Pons (tissue), 1 donor: Measurements from ENCODE around the gene ENO1.
A peak's percentile ranks its signal among the peaks of the same experiment; 100 is the strongest.
"Not testable (repeated sequence)": the region's sequence is repeated elsewhere in the genome, so short reads cannot be mapped to it uniquely, and the experiment has no call there.

Source experiments
- DNase-seq: peaks from one replicate; pipeline ENCODE4 v3.0.0-alpha.2; 2016; ENCODE audit warnings: low spot score

Gene ENO1

GRCh38 chr1:8845104-8846097, 33.1 kb downstream of the ENO1 start:
- no peak for DNase-seq

DNA sequence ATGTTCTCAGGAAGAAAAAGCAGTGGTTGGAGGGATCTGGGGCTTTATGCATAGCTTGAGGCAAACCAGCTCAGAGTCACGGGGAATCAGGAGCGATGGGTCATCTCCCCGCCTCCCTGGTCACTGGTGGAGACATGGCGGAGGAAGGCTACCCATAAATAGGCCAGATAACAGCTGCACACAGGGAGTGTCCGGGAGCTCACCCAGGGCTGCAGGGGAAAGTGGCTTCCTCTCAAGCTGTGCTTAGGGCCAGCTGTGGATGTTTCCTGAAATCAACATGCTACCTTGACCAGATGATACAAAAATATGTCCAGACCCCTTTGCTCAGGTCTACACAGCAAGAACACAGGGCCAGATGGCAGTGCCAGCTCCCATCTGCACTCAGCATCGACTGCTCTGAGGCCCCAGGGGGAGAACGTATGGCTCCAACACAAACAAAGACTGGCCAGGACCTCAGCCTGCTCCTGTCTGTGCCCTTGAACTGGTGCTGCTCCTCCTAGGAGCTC, 33.9 kb downstream of the ENO1 start:
- no peak for DNase-seq

DNA sequence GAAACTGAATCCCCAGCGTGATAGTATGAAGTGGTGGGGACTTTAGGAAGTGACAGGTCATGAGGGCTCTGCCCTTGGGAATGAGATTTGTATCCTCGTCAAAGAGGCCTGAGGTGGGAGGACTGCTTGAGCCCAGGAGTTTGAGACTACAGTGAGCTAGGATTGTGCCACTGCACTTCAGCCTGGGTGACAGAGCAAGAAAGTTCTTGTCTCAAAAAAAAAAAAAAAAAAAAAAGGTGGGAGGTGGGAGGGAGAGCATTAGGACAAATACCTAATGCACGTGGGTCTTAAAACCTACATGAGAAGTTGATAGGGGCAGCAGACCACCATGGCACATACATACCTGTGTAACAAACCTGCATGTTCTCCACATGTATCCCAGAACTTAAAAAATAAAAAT, 37.1 kb downstream of the ENO1 start:
- DNase-seq: no peak

- no peak for DNase-seq
Observed at GRCh38 chr1:8839990-8840389, 38.5 kb downstream of the ENO1 start.

- no peak for DNase-seq
Observed at GRCh38 chr1:8835941-8836643, 42.4 kb downstream of the ENO1 start.

DNA sequence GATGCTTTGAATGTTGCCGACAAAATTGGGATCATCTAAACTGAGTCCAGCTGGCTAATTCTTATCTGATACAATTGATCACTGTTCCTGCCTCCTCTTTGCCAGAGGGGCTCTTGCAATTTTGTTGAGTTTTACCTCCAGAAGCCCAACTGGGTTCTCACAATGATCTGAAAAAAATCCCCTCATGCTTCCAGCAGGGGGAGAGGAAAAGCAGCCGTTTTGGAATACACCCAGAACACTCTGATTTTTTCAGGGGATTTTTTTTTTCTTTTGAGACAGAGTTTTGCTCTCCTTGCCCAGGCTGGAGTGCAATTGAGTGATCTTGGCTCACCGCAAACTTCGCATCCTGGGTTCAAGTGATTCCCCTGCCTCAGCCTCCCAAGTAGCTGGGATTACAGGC, 47.1 kb downstream of the ENO1 start:
- no peak for DNase-seq

DNA sequence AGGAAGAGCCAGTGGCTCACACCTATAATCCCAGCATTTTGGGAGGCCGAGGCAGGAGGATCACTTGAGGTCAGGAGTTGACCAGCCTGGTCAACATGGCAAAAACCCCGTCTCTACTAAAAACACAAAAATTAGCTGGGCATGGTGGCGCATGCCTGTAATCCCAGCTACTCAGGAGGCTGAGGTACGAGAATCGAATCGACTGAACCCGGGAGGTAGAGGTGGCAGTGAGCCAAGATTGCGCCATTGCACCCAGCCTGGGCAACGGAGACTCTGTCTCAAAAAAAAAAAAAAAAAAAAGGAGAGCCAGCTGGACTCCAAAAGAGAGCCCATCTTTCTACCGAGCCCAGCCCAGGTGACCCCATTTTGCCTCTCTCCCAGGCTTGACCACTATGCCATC, 47.8 kb downstream of the ENO1 start:
- not testable (repeated sequence) for DNase-seq

GRCh38 chr1:8825985-8826481, 52.5 kb downstream of the ENO1 start:
- DNase-seq: no peak

DNA sequence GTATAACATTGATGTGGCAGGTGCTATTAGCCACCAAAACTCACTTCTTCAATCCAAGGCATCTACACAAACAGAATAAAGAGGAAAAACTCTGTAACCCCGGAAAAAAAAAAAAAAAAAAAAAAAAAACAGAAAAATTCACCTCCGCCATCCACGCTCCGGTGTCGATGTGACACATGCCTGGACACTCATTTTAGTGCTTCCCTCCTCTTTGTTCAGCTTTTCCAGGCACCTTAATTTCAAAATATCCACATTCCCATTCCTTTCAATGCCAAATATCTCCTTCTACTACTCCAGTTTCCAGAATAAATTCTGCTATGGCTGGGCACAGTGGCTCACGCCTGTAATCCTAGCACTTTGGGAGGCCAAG, 55.2 kb downstream of the ENO1 start:
- DNase-seq: no peak

- DNase-seq: no peak
Observed at GRCh38 chr1:8822373-8823294, 55.9 kb downstream of the ENO1 start.

GRCh38 chr1:8821084-8821483, 57.4 kb downstream of the ENO1 start:
- no peak for DNase-seq

DNA sequence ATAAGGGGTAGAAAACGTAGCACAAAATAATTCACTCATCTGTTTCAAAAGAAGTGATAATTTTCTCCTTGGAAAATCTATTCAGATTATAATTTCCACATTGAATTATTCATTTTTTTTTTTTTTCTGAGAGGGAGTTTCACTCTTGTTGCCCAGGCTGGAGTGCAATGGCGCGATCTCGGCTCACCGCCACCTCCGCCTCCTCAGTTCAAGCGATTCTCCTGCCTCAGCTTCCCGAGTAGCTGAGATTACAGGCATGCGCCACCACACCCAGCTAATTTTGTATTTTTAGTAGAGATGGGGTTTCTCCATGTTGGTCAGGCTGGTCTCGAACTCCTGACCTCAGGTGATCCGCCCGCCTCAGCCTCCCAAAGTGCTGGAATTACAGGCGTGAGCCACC, 59.7 kb downstream of the ENO1 start:
- not testable (repeated sequence) for DNase-seq

DNA sequence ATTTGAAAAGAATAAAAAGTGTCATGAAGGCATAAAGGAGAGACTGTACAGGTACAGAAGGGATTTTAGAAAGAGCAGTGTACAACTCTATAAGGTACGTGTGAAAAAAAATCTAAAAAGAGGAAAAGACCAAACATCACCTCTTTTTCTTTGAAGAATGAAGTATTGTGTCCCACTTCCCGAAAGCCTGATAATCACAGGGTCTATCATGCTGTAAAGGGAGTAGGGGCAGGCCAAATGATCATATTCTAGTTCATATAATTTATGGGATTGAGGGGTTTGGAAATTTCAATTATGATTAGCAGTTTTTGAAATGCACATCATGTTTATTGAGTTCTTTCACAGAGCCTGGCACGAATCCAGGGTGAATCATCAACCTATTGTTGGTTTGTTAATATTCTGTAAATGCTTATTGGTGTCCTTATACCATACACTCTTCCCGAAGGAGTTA, 60.1 kb downstream of the ENO1 start:
- peak; percentile 54 for DNase-seq

DNA sequence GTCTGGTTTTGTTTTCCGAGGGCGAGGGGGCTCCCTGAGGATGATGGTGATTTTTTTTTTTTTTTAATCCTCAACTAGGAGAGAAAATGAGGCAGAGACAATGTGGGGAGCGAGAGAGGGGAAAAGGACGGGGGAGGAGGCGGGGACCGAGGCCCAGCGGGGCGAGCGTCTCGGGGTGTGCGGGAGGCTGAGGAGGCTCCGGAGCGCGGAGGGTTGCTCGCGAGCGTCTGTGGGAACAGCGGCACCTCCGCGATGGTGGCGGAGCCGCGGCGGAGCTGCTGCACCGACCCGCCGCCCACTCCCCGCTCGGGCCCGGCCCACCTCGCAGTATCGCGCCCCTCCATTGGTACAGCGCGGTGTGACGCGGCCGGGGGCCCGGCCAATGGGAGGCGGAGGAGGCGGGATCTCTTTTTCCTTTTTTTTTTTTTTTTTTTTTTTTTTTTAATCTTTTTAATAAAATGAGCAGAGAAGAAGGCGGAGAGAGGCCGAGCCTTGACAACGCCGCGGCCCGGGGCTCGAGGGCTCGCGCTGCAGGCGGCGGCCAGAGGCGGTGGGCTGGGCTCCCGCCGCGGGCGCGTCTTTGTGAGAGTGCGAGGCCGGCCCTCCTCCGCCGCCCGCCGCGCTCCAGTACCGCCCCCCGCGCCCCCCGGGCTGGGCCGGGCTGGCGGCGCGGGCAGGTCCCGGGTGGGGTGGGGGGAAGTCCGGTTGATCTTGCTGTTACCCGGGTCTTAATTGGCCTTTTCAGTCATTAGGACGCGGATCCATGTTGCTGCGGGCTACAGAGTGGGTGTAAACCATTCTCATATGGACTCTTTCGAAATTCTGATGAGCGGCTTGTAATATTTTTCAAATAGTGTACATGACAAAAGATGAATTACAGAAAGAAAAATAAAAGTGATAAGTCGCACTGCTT, 60.8 kb downstream of the ENO1 start, which contains the start of gene RERE:
Gene RERE, minus strand, starts transcription at position 229 of the 913 bp plus-strand sequence.
- DNase-seq: peak; percentile 91

DNA sequence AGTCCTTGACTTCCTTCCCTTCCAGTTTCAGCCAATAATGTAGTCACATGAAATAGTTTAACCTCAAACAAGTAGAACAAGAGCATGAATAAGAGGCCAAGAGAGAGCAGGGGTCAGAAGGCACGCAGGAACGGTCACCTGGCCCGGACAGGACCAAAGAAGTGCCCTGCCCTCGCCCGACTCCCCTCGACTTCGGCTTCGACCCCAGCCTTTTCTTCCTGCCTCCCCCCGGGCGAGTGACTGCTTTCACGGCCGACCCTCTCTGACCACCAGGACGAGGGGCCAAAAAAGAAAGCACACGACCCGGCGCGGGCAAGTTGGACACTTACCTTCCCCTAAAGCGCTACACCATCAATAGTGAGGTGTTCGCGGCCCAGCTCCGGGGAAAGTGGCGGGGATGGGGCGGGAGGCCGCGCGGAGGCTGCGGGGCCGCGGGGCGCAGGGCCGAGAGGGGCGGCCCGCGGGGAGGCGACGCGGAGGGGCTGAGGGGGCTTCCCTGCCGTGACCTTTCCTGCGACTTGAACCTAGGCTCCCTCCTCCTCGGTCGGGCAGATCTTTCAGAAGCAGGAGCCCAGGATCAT, 61.6 kb downstream of the ENO1 start:
- DNase-seq: peak; percentile 60

GRCh38 chr1:8816264-8816663, 62.2 kb downstream of the ENO1 start:
- peak; percentile 78 for DNase-seq

- DNase-seq: peak; percentile 96
Observed at GRCh38 chr1:8815582-8816151, 62.8 kb downstream of the ENO1 start.

DNA sequence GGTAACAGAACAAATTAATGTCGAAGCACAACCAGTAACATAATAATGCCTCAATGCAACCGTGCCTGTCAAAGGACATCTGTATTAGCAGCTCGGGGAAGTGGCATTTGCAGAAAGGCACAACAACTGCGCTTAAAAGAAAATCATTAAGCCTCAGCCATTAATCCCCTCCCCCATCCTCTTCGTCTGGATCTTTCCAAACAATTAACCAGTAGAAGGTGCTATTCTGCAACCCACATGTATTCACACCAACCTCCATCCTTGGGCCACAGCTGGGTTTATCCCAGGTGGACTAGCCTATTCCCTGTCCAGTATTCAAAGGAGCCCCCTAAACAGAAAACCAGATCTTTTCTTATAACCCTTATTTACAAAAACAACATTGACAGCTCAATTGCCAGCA, 63.6 kb downstream of the ENO1 start:
- DNase-seq: peak; percentile 86

- DNase-seq: peak; percentile 19
Observed at GRCh38 chr1:8813991-8814390, 64.5 kb downstream of the ENO1 start.
